ENCODE measurements around the gene FLNB. TPM values are rescaled to one million over a fixed set of nuclear protein-coding genes. Genes with fewer than 3 reads are reported as not detected.

The FLNB gene
- total and polyA plus RNA-seq, 8 donors = 85.2 to 152 (median 102) TPM

DNA sequence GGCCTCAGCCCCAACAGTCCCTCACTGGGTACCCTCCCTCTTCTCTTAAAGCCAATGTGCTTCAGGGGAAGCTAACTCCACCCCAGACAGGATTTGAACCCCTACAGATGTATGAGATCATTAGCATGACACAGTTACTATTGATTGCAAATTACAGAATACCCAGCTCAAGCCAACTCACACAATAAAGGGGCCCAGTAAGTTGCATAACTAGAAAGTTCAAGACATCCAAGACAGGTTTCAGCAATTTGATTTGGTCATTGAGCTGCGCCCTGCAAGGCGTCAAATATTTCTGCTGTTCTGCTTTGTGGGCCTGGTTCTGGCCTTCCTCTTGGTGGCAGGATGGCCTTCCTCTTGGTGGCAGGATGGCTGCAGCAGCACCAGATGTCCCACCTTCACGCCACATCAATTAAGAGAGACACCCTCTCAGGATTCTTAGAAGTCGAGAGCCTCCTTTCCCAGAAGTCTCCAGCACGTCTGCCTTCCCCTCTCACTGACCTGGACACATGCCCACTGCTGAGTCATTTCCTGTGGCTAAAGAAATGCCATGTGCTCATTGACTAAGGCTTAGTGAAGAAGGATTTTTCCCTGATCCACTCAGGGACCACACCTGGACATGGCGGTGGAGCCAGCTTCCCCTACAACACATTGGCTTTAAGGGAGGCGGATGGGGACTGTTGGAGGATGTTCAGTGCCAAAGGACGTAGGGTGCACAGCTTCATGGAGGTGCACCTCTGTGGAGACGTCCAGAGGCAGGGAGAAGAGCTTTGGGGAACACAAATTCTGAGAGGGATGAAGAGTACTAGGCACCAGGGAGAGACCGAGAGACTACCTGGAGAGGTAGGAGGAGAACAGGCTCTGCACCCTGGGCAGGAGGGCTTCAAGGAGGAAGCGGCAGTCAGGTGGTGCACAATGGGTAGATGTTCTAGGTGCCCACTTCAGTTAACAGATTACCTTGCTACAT, 153.5 kb downstream of the FLNB start:
- Histone ChIP-seq H3K27ac (peak overlapping the region in 2 of 4 donors; percentile 31 to 93), H3K36me3 (peaks cover 0 to 21% (median 0%) of the 10 kb centered on the region in 3 donors), H3K27me3 (no peaks in the 10 kb centered on the region), H3K4me3 (no peak overlapping the region), H3K4me1 (peaks cover 33 to 47% (median 38%) of the 10 kb centered on the region in 3 donors), H3K9me3 (no peaks in the 10 kb centered on the region)
- FAIRE-seq (no peak), ATAC-seq (no peak), DNase-seq (peak in 5 of 6 donors; percentile 58 to 86 (median 76))
- 84 to 87% methylated on average over 11 of the region's 11 CpGs for WGBS, 2 donors
- intact Hi-C loops (cut with DNase I) = loop anchor here in 1 of 3 donors (10.0 kb wide), 1 partner anchor 147 kb away; no protein-coding TSS in a partner anchor
- TF ChIP-seq, protein P1, sequence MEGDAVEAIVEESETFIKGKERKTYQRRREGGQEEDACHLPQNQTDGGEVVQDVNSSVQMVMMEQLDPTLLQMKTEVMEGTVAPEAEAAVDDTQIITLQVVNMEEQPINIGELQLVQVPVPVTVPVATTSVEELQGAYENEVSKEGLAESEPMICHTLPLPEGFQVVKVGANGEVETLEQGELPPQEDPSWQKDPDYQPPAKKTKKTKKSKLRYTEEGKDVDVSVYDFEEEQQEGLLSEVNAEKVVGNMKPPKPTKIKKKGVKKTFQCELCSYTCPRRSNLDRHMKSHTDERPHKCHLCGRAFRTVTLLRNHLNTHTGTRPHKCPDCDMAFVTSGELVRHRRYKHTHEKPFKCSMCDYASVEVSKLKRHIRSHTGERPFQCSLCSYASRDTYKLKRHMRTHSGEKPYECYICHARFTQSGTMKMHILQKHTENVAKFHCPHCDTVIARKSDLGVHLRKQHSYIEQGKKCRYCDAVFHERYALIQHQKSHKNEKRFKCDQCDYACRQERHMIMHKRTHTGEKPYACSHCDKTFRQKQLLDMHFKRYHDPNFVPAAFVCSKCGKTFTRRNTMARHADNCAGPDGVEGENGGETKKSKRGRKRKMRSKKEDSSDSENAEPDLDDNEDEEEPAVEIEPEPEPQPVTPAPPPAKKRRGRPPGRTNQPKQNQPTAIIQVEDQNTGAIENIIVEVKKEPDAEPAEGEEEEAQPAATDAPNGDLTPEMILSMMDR (IDR thresholded peaks at IDR 0.05) = no peak

- peaks cover 0 to 9% (median 0%) of the 10 kb centered on the region in 3 donors for H3K36me3 ChIP-seq
- H3K9me3 ChIP-seq = no peaks in the 10 kb centered on the region
- DNase-seq (peak in 2 of 6 donors; percentile 49), FAIRE-seq (no peak), ATAC-seq (no peak)
- no peak overlapping the region for H3K4me3 ChIP-seq
- peaks cover 38 to 57% (median 44%) of the 10 kb centered on the region in 3 donors for H3K4me1 ChIP-seq
- peak overlapping the region; percentile 88 to 93 (median 92) for H3K27ac ChIP-seq
- intact Hi-C loops (cut with DNase I) = loop anchor here in 1 of 3 donors (10.0 kb wide), 1 partner anchor 148 kb away; no protein-coding TSS in a partner anchor
- TF ChIP-seq, protein P1 (IDR thresholded peaks at IDR 0.05) = no peak
- H3K27me3 ChIP-seq = no peaks in the 10 kb centered on the region
- 70 to 72% methylated on average over 14 of the region's 14 CpGs for WGBS, 2 donors
These were observed 155.0 kb downstream of the FLNB start for GRCh38 chr3:58163234-58163633.

GRCh38 chr3:58164199-58164879, 156.1 kb downstream of the FLNB start:
- H3K4me1 ChIP-seq = peaks cover 38 to 57% (median 44%) of the 10 kb centered on the region in 3 donors
- no peaks in the 10 kb centered on the region for H3K27me3 ChIP-seq
- peak; percentile 80 to 83 (median 82) for ATAC-seq
- H3K27ac ChIP-seq = peak overlapping the region; percentile 88 to 93 (median 92)
- no peaks in the 10 kb centered on the region for H3K9me3 ChIP-seq
- no peak for FAIRE-seq
- TF ChIP-seq, protein P1 (IDR thresholded peaks at IDR 0.05) = no peak
- intact Hi-C loops (cut with DNase I) = loop anchor here in 1 of 3 donors (10.0 kb wide), 1 partner anchor 150 kb away; no protein-coding TSS in a partner anchor
- H3K36me3 ChIP-seq = peaks cover 0 to 5% (median 5%) of the 10 kb centered on the region in 3 donors
- WGBS, 2 donors = 13 to 23% methylated on average over 12 of the region's 12 CpGs
- H3K4me3 ChIP-seq = peak overlapping the region in 2 of 4 donors; percentile 22 to 45
- peak; percentile 92 to 98 (median 94) for DNase-seq

DNA sequence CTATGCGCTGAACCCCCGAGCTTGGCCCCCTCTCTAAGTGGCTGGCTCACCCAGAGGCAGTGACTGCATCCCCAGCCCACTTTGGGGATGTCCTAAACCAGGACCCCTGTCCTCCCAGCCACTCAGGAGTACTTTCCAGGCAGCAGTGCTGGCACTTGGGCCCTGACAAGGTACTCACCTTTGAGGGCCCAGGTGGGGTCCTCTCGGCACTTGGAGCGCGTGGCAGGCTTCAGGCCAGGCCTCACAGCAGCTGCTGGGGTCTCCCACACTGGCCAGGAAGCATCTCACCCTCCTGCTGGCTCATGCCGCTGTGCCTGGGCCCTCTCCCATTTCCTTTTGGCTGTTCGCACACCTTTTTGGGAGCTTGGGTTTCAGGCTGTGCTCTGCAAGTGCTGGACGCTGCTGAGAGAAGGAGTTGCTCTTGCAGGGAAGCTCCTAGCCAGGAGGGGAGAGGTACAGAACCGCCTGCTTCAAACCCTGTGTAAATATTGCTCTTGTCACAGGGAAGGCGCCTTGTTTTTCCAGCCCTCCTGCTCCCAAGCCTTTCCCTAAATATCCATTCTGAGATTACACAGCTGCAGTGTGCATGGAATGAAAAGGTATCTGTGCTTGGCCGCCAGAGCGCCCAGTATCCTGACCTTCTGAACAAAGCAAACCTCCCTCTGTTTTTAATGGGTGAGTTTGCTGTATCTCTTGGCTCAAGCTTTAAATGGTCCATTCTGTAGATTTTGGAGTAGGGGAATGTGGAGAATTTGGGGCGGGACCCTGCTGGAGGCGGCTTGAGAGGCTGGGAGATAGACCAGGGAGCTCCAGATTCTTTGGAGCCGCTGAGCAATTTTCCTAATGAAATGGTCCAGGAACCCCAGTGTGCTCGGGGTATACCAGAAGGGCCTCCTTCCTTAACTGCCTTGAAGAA, 156.9 kb downstream of the FLNB start:
- peak in 5 of 6 donors; percentile 59 to 76 (median 73) for DNase-seq
- H3K9me3 ChIP-seq = no peaks in the 10 kb centered on the region
- TF ChIP-seq, protein P1 (IDR thresholded peaks at IDR 0.05) = no peak
- H3K36me3 ChIP-seq = peaks cover 0 to 13% (median 5%) of the 10 kb centered on the region in 3 donors
- peaks cover 32 to 57% (median 40%) of the 10 kb centered on the region in 3 donors for H3K4me1 ChIP-seq
- no peak for FAIRE-seq
- ATAC-seq = peak; percentile 52 to 67 (median 64)
- 31 to 33% methylated on average over 16 of the region's 16 CpGs for WGBS, 2 donors
- H3K4me3 ChIP-seq = peak overlapping the region in 2 of 4 donors; percentile 22 to 45
- H3K27ac ChIP-seq = peak overlapping the region; percentile 88 to 93 (median 92)
- H3K27me3 ChIP-seq = no peaks in the 10 kb centered on the region
- intact Hi-C loops (cut with DNase I) = loop anchor here in 1 of 3 donors (10.0 kb wide), 1 partner anchor 150 kb away; no protein-coding TSS in a partner anchor

All from pancreas (tissue), 10 donors.